Muscle layer of colon (tissue), 2 donors: Measurements from ENCODE around the gene TSPAN14.

Source experiments
- H3K27ac ChIP-seq: one replicate; pipeline ENCODE4 v1.7.0; 2013; ENCODE audit warnings: low read depth, mild to moderate bottlenecking, low read length, moderate library complexity
- H3K27me3 ChIP-seq, 2 donors: one replicate each; pipeline ENCODE4 v1.7.0; 2013; ENCODE audit warnings: low read length in 2 of 2, mild to moderate bottlenecking in 2 of 2; ENCODE audit not compliant: insufficient read depth in 2 of 2, control insufficient read depth in 1 of 2
- H3K36me3 ChIP-seq: one replicate; pipeline ENCODE4 v1.7.0; 2013; ENCODE audit warnings: mild to moderate bottlenecking, low read length; ENCODE audit not compliant: insufficient read depth
- H3K4me1 ChIP-seq: one replicate; pipeline ENCODE4 v1.7.0; 2013; ENCODE audit warnings: mild to moderate bottlenecking, low read length; ENCODE audit not compliant: insufficient read depth
- H3K4me3 ChIP-seq, 2 donors: one replicate each; pipeline ENCODE4 v1.7.0; 2013; ENCODE audit warnings: low read length in 2 of 2, low read depth in 1 of 2, mild to moderate bottlenecking in 1 of 2, moderate library complexity in 1 of 2
- H3K9ac ChIP-seq: one replicate; pipeline ENCODE4 v1.7.0; 2013; ENCODE audit warnings: low read length
- H3K9me3 ChIP-seq: one replicate; pipeline ENCODE4 v1.7.0; 2013; ENCODE audit warnings: mild to moderate bottlenecking, low read length
- donor health status: abdominal sarcoma.
- donor health status: Adenocarcinoma of cecum.

TSPAN14 gene

GRCh38 chr10:80581469-80581835, 127.3 kb downstream of the TSPAN14 start:
- no peak overlapping the region for H3K4me3 ChIP-seq
- no peaks in the 10 kb centered on the region for H3K4me1 ChIP-seq
- no peaks in the 10 kb centered on the region for H3K36me3 ChIP-seq
- H3K27ac ChIP-seq = no peak overlapping the region
- no peaks in the 10 kb centered on the region for H3K9me3 ChIP-seq
- H3K9ac ChIP-seq = no peak overlapping the region
- no peaks in the 10 kb centered on the region for H3K27me3 ChIP-seq

- H3K27me3 ChIP-seq = no peaks in the 10 kb centered on the region
Measured at GRCh38 chr10:80582286-80582960, 128.3 kb downstream of the TSPAN14 start.

More at GRCh38 chr10:80582286-80582960, 128.3 kb downstream of the TSPAN14 start:
- no peaks in the 10 kb centered on the region for H3K36me3 ChIP-seq
- H3K27ac ChIP-seq = no peak overlapping the region
- H3K4me1 ChIP-seq = no peaks in the 10 kb centered on the region
- H3K9me3 ChIP-seq = no peaks in the 10 kb centered on the region
- H3K4me3 ChIP-seq = no peak overlapping the region
- H3K9ac ChIP-seq = no peak overlapping the region
